ENCODE data around the gene DMBX1. TPM values are rescaled to one million over a fixed set of nuclear protein-coding genes. Genes with fewer than 3 reads are reported as not detected.

DMBX1 gene
- total and polyA plus RNA-seq, 2 of the 13 experiments (the other 11 are each of a cell fraction or from before 2014, with no cell fraction given) = not detected

DNA sequence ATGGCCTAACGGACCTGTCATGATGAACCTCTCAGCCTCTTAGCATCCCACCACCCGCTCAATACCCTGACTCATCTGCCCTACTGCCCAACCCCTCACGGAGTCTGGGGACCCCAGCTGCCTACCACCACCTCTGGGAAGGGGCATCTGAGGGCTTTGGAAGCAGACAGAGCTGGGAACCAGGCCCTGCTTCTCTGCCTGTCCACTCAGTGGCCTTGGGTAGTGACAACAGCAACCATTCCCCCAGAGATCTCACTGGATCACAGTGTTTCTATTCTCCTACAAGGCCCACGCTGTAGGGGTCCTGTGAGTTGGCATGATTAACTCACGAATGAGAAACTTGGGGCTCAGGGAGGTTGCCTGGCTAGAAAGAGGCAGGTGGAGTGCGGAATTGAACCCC, 32.5 kb upstream of the DMBX1 start:
- no TSS peak for BruUV-seq (replicated peaks)
- ATAC-seq (no peak), DNase-seq (ENCODE audit: low spot score) (no peak), FAIRE-seq (no peak)
- TF ChIP-seq, protein P1, sequence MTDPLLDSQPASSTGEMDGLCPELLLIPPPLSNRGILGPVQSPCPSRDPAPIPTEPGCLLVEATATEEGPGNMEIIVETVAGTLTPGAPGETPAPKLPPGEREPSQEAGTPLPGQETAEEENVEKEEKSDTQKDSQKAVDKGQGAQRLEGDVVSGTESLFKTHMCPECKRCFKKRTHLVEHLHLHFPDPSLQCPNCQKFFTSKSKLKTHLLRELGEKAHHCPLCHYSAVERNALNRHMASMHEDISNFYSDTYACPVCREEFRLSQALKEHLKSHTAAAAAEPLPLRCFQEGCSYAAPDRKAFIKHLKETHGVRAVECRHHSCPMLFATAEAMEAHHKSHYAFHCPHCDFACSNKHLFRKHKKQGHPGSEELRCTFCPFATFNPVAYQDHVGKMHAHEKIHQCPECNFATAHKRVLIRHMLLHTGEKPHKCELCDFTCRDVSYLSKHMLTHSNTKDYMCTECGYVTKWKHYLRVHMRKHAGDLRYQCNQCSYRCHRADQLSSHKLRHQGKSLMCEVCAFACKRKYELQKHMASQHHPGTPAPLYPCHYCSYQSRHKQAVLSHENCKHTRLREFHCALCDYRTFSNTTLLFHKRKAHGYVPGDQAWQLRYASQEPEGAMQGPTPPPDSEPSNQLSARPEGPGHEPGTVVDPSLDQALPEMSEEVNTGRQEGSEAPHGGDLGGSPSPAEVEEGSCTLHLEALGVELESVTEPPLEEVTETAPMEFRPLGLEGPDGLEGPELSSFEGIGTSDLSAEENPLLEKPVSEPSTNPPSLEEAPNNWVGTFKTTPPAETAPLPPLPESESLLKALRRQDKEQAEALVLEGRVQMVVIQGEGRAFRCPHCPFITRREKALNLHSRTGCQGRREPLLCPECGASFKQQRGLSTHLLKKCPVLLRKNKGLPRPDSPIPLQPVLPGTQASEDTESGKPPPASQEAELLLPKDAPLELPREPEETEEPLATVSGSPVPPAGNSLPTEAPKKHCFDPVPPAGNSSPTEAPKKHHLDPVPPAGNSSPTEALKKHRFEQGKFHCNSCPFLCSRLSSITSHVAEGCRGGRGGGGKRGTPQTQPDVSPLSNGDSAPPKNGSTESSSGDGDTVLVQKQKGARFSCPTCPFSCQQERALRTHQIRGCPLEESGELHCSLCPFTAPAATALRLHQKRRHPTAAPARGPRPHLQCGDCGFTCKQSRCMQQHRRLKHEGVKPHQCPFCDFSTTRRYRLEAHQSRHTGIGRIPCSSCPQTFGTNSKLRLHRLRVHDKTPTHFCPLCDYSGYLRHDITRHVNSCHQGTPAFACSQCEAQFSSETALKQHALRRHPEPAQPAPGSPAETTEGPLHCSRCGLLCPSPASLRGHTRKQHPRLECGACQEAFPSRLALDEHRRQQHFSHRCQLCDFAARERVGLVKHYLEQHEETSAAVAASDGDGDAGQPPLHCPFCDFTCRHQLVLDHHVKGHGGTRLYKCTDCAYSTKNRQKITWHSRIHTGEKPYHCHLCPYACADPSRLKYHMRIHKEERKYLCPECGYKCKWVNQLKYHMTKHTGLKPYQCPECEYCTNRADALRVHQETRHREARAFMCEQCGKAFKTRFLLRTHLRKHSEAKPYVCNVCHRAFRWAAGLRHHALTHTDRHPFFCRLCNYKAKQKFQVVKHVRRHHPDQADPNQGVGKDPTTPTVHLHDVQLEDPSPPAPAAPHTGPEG (CRISPR knock-in tag; IDR thresholded peaks at IDR 0.05) = no peak
- TF ChIP-seq, protein P2, sequence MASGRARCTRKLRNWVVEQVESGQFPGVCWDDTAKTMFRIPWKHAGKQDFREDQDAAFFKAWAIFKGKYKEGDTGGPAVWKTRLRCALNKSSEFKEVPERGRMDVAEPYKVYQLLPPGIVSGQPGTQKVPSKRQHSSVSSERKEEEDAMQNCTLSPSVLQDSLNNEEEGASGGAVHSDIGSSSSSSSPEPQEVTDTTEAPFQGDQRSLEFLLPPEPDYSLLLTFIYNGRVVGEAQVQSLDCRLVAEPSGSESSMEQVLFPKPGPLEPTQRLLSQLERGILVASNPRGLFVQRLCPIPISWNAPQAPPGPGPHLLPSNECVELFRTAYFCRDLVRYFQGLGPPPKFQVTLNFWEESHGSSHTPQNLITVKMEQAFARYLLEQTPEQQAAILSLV (CRISPR knock-in tag; IDR thresholded peaks at IDR 0.05; ENCODE audit: borderline replicate concordance) = no peak
- TF ChIP-seq, protein P3, sequence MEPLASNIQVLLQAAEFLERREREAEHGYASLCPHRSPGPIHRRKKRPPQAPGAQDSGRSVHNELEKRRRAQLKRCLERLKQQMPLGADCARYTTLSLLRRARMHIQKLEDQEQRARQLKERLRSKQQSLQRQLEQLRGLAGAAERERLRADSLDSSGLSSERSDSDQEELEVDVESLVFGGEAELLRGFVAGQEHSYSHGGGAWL (CRISPR knock-in tag; IDR thresholded peaks at IDR 0.05) = no peak
- no peak for TF ChIP-seq KLF12 (CRISPR knock-in tag; IDR thresholded peaks at IDR 0.05; ENCODE audit: borderline replicate concordance)
- TF ChIP-seq KLF9 (CRISPR knock-in tag; IDR thresholded peaks at IDR 0.05; ENCODE audit: low read depth) = no peak
- no peak for TF ChIP-seq ZKSCAN8 (CRISPR knock-in tag; IDR thresholded peaks at IDR 0.05; ENCODE audit: borderline replicate concordance)
- TF ChIP-seq, protein P4, sequence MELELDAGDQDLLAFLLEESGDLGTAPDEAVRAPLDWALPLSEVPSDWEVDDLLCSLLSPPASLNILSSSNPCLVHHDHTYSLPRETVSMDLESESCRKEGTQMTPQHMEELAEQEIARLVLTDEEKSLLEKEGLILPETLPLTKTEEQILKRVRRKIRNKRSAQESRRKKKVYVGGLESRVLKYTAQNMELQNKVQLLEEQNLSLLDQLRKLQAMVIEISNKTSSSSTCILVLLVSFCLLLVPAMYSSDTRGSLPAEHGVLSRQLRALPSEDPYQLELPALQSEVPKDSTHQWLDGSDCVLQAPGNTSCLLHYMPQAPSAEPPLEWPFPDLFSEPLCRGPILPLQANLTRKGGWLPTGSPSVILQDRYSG (CRISPR knock-in tag; IDR thresholded peaks at IDR 0.05) = no peak
- TF ChIP-seq ZSCAN25 (CRISPR knock-in tag; IDR thresholded peaks at IDR 0.05) = no peak
- TF ChIP-seq, protein P5, sequence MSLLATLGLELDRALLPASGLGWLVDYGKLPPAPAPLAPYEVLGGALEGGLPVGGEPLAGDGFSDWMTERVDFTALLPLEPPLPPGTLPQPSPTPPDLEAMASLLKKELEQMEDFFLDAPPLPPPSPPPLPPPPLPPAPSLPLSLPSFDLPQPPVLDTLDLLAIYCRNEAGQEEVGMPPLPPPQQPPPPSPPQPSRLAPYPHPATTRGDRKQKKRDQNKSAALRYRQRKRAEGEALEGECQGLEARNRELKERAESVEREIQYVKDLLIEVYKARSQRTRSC (CRISPR knock-in tag; IDR thresholded peaks at IDR 0.05; ENCODE audit: low read depth) = no peak
- TF ChIP-seq ZZZ3 (CRISPR knock-in tag; IDR thresholded peaks at IDR 0.05; ENCODE audit: borderline replicate concordance) = no peak
- Histone ChIP-seq H3K27ac (ENCODE audit: extremely low read length, insufficient read depth, low read length) (no peak overlapping the region), H3K4me2 (ENCODE audit: low read depth, low read length) (no peak overlapping the region), H3K4me3 (replicated peaks in 1 of 3; ENCODE audit: insufficient read depth in 1 of 3, low read depth in 2 of 3, low read length in 3 of 3) (no peak overlapping the region), H3K9me3 (ENCODE audit: low read length) (no peaks in the 10 kb centered on the region), H3K79me2 (ENCODE audit: insufficient read depth, low read length) (no peaks in the 10 kb centered on the region), H3K4me1 (ENCODE audit: insufficient read depth, low read length) (no peaks in the 10 kb centered on the region), H2AFZ (ENCODE audit: low read length) (no peak overlapping the region), H3K9ac (ENCODE audit: insufficient read depth, low read depth, low read length) (no peak overlapping the region), H3K36me3 (replicated peaks in 1 of 2; ENCODE audit: control insufficient read depth in 1 of 2, insufficient read depth in 2 of 2, low read length in 2 of 2) (no peaks in the 10 kb centered on the region), H4K20me1 (ENCODE audit: insufficient read depth, low read length) (no peaks in the 10 kb centered on the region), H3K27me3 (ENCODE audit: control insufficient read depth in 1 of 2, insufficient read depth in 2 of 2, low read length in 2 of 2) (peaks cover 11 to 70% of the 10 kb centered on the region in 2 experiments; a peak in 4 of 5 replicates)
- ChIA-PET POLR2A (no interaction called here), CTCF (ENCODE audit: low intra/inter-chr PET ratio, low total read pairs) (no interaction called here)
- 4% methylated on average over 4 of the region's 6 CpGs for WGBS (ENCODE audit: low lambda C conversion rate)
- intact Hi-C loops (cut with micrococcal nuclease; ENCODE audit: unreplicated experiment) (no loop called here), in situ Hi-C loops (cut with HindIII; ENCODE audit: extremely low pct_ligation_motif_present, low pct_unique_long_range_greater_than_20kb) (no loop called here)
